Mucosa of gallbladder (tissue), 1 donor: ENCODE measurements around the gene TMEM147. TPM values are rescaled to one million over a fixed set of nuclear protein-coding genes. Genes with fewer than 3 reads are reported as not detected.
"Not testable (repeated sequence)": the region's sequence is repeated elsewhere in the genome, so short reads cannot be mapped to it uniquely, and the experiment has no call there.

Experiments used
- DNase-seq: peaks from one replicate; pipeline ENCODE4 v3.0.0-alpha.2; 2020; ENCODE audit warnings: low spot score
- total RNA-seq: library from RNA; stranded (reverse); gene quantifications from one replicate; pipeline ENCODE4 v1.2.1, GENCODE V29; 2021
- donor health status: DM: no; HTN: no; CAD: no.

Gene TMEM147
- total RNA-seq, 1 donor from 2014 or later: 87.6 TPM

DNA sequence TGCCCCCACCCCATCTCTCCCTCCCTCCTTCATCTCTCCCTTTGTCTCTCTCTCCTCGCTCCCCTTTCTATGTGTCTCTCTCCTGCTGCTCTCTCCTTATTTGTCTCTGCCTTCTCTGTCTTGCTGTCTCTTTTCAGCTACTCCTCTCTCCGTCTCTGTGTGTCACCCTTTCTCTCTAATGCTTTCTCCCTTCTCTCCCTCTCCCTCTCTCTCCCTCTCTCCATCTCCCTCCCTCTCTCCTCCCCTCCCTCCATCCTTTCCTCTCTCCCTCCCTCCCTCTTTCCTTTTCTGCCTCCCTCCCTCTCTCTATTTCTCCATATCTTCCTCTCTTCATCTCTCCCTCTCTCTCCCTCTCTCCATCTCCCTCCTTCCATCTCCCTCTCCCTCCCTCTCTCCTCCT is 17.4 kb downstream of the TMEM147 start:
- no peak for DNase-seq

DNA sequence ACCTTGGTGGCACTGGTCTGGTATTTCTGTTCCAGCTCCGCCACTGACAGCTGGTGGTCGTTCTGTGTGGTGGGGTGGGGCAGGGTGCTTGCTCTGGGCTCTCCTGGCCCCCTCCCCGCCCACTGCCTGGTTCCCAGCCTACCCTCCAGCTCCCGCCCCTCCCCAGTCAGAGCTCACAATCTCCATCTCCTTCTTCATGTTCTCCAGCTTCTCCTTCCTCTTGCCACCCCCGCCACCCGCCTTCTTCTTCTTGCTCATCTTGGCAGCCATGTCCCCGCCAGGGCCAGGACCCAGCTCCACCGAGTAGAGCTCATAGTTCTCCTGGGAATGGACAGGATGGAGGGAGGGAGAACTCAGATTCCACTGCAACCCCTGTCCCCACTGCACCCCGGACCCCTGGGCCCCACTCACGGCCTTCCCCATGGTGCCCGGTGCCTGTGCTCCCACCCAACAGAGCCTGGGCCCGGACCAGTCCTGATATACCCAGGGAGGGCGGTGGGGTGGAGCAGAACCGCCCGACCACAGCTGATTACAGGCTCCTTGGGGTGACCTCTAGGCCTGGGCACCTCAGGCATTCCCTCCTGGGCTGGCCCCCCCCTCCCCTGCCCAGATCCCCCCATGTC is 17.9 kb downstream of the TMEM147 start, which contains the start of gene ATP4A:
TSS of gene ATP4A (minus strand) at position 452 of the 623 bp plus-strand sequence. CDS start at position 423, 29 bp downstream.
- DNase-seq: no peak

DNA sequence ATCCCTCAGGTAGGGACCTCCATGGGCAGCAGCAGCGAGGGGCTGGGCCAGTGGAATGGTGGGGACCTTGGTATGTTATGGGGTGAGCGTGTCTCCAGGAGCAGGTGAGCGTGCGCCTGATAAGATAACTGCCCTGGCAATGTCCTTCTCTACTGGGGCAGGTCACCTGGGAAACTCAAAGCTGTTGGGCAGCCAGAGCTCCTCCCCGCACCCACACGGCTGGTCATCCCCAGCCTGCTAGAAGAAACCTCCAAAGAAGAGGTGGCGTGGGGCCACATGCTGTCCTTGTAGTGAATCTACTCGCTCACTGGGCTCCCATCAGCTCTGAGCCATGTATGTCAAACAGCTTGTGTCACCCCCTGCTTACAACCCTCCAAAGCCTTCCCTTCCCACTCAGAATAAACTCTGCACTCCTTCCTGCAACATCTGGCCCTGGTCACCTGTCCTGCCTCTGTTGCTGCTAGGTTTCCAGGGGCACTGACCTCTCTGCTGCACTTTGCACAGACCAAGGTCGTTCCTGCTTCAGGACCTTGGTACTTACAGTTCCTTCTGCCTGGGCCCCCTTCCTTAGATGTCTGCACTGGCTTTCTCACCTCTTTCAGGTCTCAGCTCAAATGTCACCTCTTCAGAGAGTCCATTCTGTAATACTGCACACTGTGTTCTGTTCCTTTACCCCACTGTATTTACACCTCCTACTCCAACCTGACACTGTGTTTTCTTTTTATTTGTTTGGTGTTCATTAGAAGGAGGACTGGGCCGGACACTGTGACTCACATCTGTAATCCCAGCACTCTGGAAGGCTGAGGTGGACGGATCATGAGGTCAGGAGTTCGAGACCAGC is 19.8 kb downstream of the TMEM147 start:
- DNase-seq: no peak

DNA sequence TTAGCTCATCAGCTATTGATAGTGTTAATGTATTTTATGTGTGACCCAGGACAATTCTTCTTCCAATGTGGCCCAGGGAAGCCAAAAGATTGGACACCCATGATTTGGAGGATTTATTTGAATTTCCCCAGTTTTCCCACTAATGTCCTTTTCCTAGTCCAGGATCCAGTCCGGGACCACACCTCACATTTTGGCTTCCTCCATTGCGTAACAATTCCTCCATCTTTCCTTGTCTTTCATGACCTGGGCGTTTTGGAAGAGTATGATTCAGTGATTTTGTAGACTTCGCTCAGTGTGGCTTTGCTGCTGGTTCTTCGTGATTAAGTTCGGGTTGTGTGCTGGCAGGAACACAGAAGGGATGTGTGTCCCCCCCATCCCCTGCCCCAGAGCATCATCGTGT is 21.3 kb downstream of the TMEM147 start:
- DNase-seq: no peak

DNA sequence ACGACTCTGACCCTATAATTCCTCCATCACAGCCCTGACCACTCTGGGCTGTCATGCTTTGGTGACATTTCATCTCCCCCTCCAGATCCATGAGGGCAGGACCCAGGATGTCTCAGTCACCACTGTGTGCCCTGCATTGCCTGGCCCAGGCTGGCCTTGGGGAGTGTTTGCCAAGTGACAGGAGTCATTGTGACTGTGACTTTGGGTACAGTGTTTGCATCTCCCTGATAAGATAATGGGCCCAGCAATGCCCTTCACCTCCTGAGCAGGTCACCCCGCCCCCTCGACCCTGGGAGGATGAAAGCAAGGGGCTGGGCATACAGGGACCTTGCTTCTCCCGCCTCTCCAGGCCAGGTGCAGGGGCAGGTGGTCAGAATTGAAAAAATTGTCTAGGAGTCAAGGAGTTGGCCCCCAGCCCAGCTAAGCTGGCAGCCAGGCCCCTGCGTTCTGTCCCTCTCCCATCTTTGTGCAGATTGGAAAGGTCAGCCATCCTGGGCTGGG is 23.9 kb downstream of the TMEM147 start:
- DNase-seq: no peak

DNA sequence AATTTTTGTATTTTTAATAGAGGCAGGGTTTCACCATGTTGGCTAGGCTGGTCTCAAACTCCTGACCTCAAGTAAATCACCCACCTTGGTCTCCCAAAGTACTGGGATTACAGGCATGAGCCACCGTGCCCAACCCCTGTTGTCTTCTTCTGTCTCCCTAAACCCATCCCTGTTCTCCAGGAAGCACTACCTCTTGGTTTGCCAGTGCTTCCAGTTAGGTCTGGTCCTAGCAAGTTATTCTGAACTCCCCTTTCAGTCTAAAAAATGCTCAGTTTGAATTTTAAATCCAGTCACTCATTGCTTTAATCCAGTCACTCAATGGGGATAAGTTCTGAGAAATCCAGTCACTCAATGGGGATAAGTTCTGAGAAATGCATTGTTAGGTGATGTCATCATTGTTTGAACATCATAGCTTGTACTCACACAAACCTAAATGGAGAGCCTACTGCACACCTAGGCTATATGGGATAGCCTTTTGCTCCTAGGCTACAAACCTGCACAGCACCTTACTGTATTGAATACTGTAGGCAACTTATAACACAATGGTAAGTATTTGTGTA is 26.1 kb downstream of the TMEM147 start:
- DNase-seq: no peak

DNA sequence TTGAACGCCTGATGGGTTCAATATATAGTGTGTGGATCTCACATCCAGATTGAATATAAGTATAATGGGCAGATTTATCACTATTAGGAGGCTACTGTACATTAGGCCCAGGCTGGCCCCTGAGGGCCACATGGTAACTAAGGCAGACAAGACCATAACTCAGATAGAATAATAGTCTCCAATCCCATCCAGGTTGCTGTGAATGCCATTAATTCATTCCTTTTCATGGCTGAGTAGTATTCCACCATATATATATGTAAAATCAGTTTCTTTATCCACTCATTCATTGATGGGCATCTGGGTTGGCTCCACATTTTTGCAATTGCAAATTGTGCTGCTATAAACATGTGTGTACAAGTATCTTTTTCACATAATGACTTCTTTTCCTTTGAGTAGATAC is 32.5 kb downstream of the TMEM147 start:
- no peak for DNase-seq

DNA sequence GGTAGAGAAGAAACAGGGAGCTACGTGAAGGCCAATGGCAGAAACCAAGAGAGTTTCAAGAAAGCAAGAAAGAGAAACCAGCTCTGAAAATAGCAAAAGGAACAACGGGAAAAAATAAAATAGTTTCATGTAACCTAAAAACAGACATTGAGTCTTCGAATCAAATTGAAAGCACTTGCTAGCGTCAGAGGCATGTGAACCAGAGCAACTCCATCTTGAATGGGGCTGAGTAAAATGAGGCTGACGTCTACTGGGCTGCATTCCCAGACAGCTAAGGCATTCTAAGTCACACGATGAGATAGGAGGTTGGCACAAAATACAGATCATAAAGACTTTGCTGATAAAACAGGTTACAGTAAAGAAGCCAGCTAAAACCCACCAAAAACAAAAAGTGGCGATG is 33.3 kb downstream of the TMEM147 start:
- DNase-seq: no peak

DNA sequence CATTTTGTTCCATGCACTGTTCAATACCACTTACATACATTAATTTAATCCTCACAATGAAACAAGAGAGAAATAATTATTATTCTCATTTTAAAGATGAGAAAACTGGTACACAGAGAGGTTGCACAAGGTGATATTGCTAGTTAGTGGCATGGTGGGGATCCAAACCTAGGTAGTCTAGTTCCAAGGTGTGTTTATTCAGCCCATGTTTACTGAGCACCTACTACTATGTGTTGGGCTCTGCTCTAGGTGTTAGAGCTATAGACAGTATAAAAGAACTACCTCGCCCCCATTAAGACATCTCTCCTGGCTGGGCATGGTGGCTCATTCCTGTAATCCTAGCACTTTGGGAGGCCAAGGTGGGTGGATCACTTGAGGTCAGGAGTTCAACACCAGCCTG is 37.3 kb downstream of the TMEM147 start:
- DNase-seq: no peak

DNA sequence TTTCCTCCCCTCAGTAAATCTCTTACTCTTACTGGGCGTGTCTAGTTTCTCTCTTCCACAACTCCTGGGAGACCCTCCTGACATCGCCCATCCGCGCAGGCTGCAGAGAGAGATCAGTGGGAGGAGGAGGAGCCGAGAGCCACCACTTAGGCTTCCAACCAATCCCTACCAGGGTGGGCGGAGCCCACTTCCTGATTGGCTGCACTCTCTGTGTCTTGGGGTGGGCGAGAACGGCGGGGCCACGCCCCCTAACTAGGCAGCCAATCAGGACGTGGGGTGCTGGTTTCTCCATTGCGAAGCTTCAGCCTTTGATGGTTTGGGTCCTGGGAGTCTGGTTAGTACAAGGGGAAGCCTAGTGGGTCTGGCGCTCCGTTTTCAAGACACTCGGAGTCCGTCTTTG is 40.4 kb downstream of the TMEM147 start, which contains the start of gene PMIS2:
TSS of gene PMIS2 (plus strand) at position 326 of the 400 bp plus-strand sequence. CDS start 87 bp downstream, outside the sequence.
- no peak for DNase-seq

DNA sequence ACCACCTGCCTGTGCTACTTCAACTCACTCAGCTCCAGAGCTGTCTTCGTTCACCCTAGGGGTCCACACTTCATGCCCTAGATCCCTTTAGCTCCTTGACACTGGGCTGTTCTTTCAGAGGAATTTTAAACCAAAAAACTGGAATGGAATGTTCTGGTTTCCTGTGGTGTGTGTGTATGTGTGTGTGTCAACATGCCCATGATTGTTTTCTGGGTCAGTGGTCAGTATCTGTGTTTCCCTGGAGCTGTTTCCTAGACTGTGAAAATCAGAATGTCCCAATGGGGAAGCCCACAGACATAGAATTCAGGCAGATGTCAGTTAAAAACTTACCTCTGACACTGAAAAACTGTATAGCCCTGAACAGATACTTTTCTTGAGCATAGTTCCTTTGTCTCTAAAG is 41.9 kb downstream of the TMEM147 start:
- DNase-seq: no peak

DNA sequence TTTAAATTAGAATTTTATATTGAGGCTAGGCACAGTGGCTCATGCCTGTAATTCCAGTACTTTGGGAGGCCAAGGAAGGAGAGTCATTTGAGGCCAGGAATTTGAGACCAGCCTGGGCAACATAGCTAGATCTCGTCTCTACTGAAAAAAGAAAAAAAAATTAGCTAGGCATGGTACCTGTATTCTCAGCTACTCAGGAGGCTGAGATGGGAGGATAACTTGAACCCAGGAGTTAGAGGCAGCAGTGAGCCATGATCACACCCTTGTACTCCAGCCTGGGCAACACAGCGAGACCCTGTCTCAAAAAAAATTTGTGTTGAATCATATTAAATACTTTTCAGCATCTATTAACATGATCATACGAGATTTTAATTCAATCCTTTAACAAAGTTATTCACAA is 45.4 kb downstream of the TMEM147 start:
- no peak for DNase-seq

DNA sequence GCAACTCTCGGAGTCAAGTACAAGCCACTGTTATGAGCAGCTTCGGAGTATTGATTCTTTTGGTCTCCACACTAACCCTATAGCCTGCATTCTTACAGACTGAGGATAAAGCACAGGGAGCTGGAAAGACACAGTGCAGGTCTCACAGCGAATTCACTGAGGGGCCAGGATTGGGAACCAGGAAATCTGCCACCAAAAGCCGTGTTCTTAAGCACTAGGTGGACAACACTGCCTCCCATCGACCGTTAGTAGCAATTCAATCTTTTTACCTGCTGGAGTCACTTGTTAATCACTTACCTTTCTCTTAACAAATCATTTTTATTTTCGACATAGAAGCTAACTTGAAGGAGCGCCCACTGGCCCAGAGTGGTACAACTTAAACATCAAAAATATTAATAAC is 46.8 kb downstream of the TMEM147 start:
- peak; percentile 24 for DNase-seq

DNA sequence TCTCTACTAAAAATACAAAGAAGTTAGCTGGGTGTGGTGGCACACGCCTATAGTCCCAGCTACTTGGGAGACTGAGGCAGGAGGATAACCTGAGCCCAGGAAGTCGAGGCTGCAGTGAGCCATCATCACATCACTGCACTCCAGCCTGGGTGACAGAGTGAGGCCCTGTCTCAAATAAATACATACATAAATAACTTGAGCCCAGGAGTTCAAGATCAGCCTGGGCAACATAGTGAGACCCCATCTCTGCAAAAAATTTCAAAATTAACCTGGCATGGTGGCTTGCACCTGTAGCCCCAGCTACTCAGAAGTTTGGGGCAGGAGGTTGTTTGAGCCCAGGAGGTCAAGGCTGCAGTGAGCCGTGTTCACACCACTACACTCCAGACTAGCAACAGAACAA is 49.6 kb downstream of the TMEM147 start:
- DNase-seq: not testable (repeated sequence)

DNA sequence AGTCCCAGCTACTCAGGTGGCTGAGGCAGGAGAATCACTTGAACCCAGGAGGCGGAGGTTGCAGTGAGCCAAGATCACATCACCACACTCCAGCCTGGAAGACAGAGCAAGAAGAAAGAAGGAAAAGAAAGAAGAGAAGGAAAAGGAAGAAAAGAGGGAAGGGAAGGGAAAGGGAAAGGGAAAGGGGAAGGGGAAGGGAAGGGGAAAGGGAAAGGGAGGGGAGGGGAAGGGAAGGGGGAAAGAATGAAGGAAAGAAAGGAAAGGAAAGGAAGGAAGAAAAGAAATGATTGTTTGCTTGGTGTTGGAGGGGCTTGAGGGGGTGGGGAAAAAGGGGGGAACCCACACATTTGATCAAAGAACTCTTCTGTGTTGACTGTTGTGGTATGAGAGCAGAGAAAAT is 50.5 kb downstream of the TMEM147 start:
- no peak for DNase-seq

DNA sequence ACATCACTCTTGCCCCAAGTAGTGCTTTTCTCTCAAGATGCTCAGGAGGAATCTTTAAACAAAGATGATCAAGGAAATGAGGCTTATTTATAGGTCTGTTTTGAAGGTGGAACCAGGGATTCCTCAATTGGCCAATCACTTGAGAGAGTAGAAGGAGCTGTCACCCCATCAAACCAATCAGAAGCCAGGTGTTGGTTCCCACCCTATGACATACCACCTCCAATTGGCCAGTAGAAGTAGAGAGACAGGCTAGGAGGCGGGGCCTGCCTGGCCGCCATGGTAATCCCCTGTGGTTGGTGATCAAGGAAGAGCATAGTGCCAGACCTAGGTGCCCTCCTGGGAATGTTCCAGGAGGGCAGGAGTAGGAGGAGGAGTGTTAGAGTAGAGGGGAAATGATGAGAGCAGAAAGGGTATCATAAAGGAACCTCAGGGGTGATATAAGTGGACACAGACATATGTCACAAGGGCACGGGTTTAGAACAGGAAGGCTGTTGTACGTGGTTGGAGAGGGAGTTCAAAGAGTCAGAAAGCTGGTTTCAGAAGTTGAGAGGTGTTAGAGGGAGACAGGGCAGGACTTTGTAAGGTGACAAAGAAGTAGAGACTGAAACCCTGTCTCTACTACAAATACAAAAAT is 51.1 kb downstream of the TMEM147 start:
- no peak for DNase-seq

Other genes with a start within 250 kb of the TMEM147 start
- gene CD22, start 216.4 kb upstream of the TMEM147 start, total RNA-seq: 4.2 TPM
- gene FFAR1, start 197.7 kb upstream of the TMEM147 start, total RNA-seq: not detected
- 0.29 TPM for gene FFAR3, start 187.2 kb upstream of the TMEM147 start, total RNA-seq
- gene GPR42, start 174.6 kb upstream of the TMEM147 start, total RNA-seq: not detected
- gene FFAR2, start 97.4 kb upstream of the TMEM147 start, total RNA-seq: 0.17 TPM
- gene KRTDAP, start 55.2 kb upstream of the TMEM147 start, total RNA-seq: not detected
- gene DMKN, start 32.0 kb upstream of the TMEM147 start, total RNA-seq: 1.8 TPM
- not detected for gene SBSN, start 17.3 kb upstream of the TMEM147 start, total RNA-seq
- not detected for gene GAPDHS, start 12.2 kb upstream of the TMEM147 start, total RNA-seq
- gene ATP4A, start 18.0 kb downstream of the TMEM147 start, total RNA-seq: not detected
- gene PMIS2, start 40.5 kb downstream of the TMEM147 start, total RNA-seq: not detected
- 10.7 TPM for gene HAUS5, start 67.1 kb downstream of the TMEM147 start, total RNA-seq
- 78.3 TPM for gene RBM42, start 83.4 kb downstream of the TMEM147 start, total RNA-seq
- gene ETV2, start 96.1 kb downstream of the TMEM147 start, total RNA-seq: 2.5 TPM
- gene COX6B1, start 102.7 kb downstream of the TMEM147 start, total RNA-seq: 459 TPM
- 0.89 TPM for gene UPK1A, start 120.9 kb downstream of the TMEM147 start, total RNA-seq
- 0.43 TPM for gene ZBTB32, start 158.9 kb downstream of the TMEM147 start, total RNA-seq
- 45.1 TPM for gene KMT2B, start 172.4 kb downstream of the TMEM147 start, total RNA-seq
- 14.8 TPM for gene IGFLR1, start 196.8 kb downstream of the TMEM147 start, total RNA-seq
- 23.9 TPM for gene U2AF1L4, start 199.8 kb downstream of the TMEM147 start, total RNA-seq
- 67.9 TPM for gene PSENEN, start 200.0 kb downstream of the TMEM147 start, total RNA-seq
- 10.1 TPM for gene LIN37, start 202.9 kb downstream of the TMEM147 start, total RNA-seq
- 654 TPM for gene HSPB6, start 211.4 kb downstream of the TMEM147 start, total RNA-seq
- gene PROSER3, start 212.6 kb downstream of the TMEM147 start, total RNA-seq: 31.2 TPM
- gene ARHGAP33, start 229.9 kb downstream of the TMEM147 start, total RNA-seq: 20.1 TPM